ENCODE measurements around the gene TMEM107. TPM values are rescaled to one million over a fixed set of nuclear protein-coding genes. Genes with fewer than 3 reads are reported as not detected.

TMEM107 gene
- total RNA-seq, 4 donors from 2014 or later = 28.2 to 47.1 (median 38.2) TPM

GRCh38 chr17:8158267-8159031, 17.7 kb downstream of the TMEM107 start:
- H3K27ac ChIP-seq = peak overlapping the region; percentile 98 to 100 (median 100)
- 39 to 46% methylated on average over 19 to 20 of the region's 20 CpGs for WGBS, 2 donors
- peak; percentile 96 to 98 for DNase-seq (ENCODE audit: low spot score in 2 of 2)
- peaks cover 0 to 24% (median 3%) of the 10 kb centered on the region in 3 donors for H3K36me3 ChIP-seq
- no peaks in the 10 kb centered on the region for H3K27me3 ChIP-seq
- H3K9me3 ChIP-seq = no peaks in the 10 kb centered on the region
- TF ChIP-seq EP300 (IDR thresholded peaks at IDR 0.05) = peak; percentile 64 to 76
- peak in 1 of 2 donors; percentile 29 for TF ChIP-seq POLR2A (IDR thresholded peaks at IDR 0.05)
- peak; percentile 90 to 96 (median 94) for TF ChIP-seq CTCF (IDR thresholded peaks at IDR 0.05)
- no peak overlapping the region for H3K4me3 ChIP-seq
- peaks cover 0 to 57% (median 38%) of the 10 kb centered on the region in 4 donors for H3K4me1 ChIP-seq

GRCh38 chr17:8156246-8156992, 19.8 kb downstream of the TMEM107 start:
- WGBS, 2 donors = 1% methylated on average over 39 to 58 of the region's 59 CpGs
- Histone ChIP-seq H3K27me3 (no peaks in the 10 kb centered on the region), H3K27ac (peak overlapping the region; percentile 99 to 100 (median 100)), H3K4me1 (peaks cover 3 to 56% (median 41%) of the 10 kb centered on the region in 4 donors), H3K4me3 (peak overlapping the region; percentile 81 to 92 (median 89)), H3K9me3 (no peaks in the 10 kb centered on the region), H3K36me3 (peaks cover 0 to 26% (median 3%) of the 10 kb centered on the region in 3 donors)
- TF ChIP-seq CTCF (IDR thresholded peaks at IDR 0.05) (peak in 3 of 5 experiments; percentile 8 to 33 (median 25)), POLR2A (IDR thresholded peaks at IDR 0.05) (peak; percentile 100), EP300 (IDR thresholded peaks at IDR 0.05) (peak; percentile 98 to 100)
- peak; percentile 100 for DNase-seq (ENCODE audit: low spot score in 2 of 2)

GRCh38 chr17:8155996-8156245, 20.3 kb downstream of the TMEM107 start:
- peaks cover 0 to 21% (median 2%) of the 10 kb centered on the region in 3 donors for H3K36me3 ChIP-seq
- no peaks in the 10 kb centered on the region for H3K27me3 ChIP-seq

GRCh38 chr17:8155231-8155995, 20.8 kb downstream of the TMEM107 start:
- peak in 1 of 2 donors; percentile 40 for DNase-seq (ENCODE audit: low spot score in 2 of 2)
- peak overlapping the region; percentile 98 to 100 (median 100) for H3K27ac ChIP-seq
- H3K27me3 ChIP-seq = no peaks in the 10 kb centered on the region
- H3K36me3 ChIP-seq = peaks cover 0 to 20% (median 0%) of the 10 kb centered on the region in 3 donors
- WGBS, 2 donors = 14 to 21% methylated on average over 14 of the region's 14 CpGs
- no peaks in the 10 kb centered on the region for H3K9me3 ChIP-seq
- peak overlapping the region; percentile 81 to 92 (median 89) for H3K4me3 ChIP-seq
- no peak for TF ChIP-seq EP300 (IDR thresholded peaks at IDR 0.05)
- TF ChIP-seq POLR2A (IDR thresholded peaks at IDR 0.05) = no peak
- no peak for TF ChIP-seq CTCF (IDR thresholded peaks at IDR 0.05)
- peaks cover 3 to 52% (median 42%) of the 10 kb centered on the region in 4 donors for H3K4me1 ChIP-seq

More at GRCh38 chr17:8155996-8156245, 20.3 kb downstream of the TMEM107 start:
- Histone ChIP-seq H3K9me3 (no peaks in the 10 kb centered on the region), H3K4me3 (peak overlapping the region; percentile 81 to 92 (median 89)), H3K4me1 (peaks cover 3 to 52% (median 42%) of the 10 kb centered on the region in 4 donors), H3K27ac (peak overlapping the region; percentile 98 to 100 (median 100))
- TF ChIP-seq POLR2A (IDR thresholded peaks at IDR 0.05) = no peak
- TF ChIP-seq CTCF (IDR thresholded peaks at IDR 0.05) = no peak
- TF ChIP-seq EP300 (IDR thresholded peaks at IDR 0.05) = no peak
- 0 to 2% methylated on average over 8 to 11 of the region's 11 CpGs for WGBS, 2 donors
- DNase-seq (ENCODE audit: low spot score in 2 of 2) = no peak
